Stimulated activated CD8-positive, alpha-beta memory T cell treated with anti-CD3 and anti-CD28 coated beads, Interleukin-12 subunit alpha, Interleukin-12 subunit beta, amount 100 ng/mL, for 1 hour (primary cell): Measurements from ENCODE around the gene KLRK1.
"Not testable (repeated sequence)": the region's sequence is repeated elsewhere in the genome, so short reads cannot be mapped to it uniquely, and the experiment has no call there.

Experiments used
- DNase-seq: peaks from one replicate; pipeline ENCODE4 v3.0.0-alpha.2; 2020; ENCODE audit warnings: low read depth

Gene KLRK1

DNA sequence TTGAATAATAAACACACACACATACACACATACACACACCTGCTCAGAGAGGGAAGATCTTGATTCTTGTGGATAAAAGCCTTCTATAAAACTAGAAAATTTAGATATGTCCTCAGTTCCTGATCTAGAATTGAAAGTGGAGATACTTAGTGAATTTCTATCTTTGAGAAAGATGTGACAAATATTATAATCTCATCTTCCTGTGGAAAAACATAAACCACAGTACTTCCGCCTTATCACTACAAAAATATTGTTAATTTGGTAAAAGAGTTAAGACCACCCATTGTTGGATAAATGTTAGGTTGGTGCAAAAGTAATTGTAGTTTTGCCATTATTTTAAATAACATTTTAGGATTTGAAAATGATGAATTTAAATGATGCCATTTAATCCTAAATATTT is at the start of gene KLRK1:
Gene KLRK1, minus strand, starts transcription at position 138 of the 400 bp plus-strand sequence. CDS start 1,231 bp downstream, outside the sequence.
- no peak for DNase-seq

GRCh38 chr12:10437601-10438000 is 47.8 kb upstream of the KLRK1 start:
- not testable (repeated sequence) for DNase-seq

- not testable (repeated sequence) for DNase-seq
Observed at GRCh38 chr12:10435816-10436215, 46.0 kb upstream of the KLRK1 start, which contains the start of gene KLRC2. Gene KLRC2 (minus strand): TSS chr12:10436010. CDS start chr12:10435986, 24 bp downstream.

- not testable (repeated sequence) for DNase-seq
Observed at GRCh38 chr12:10430623-10431022, 40.8 kb upstream of the KLRK1 start.

- not testable (repeated sequence) for DNase-seq
Observed at GRCh38 chr12:10425938-10426337, 36.1 kb upstream of the KLRK1 start.

GRCh38 chr12:10424260-10424899 is 34.5 kb upstream of the KLRK1 start:
- not testable (repeated sequence) for DNase-seq

DNA sequence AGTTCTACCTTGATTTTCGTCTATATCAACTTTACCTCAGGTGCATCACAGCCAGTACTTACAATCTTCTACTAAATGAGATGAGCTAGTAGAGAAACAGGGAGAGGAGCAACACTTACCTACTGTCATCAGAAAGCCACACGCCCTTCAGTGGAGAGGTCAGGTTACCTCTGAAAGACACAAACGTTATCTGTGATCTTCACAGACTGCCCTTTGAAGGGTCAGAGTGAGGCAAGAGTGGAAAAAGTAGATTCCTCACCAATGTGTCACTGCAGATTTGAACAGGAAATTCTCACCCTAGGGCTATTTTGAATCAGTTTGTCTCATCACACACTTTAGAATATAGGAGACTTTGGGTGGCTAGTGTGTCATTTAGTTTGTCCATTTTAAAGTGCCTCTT is 32.3 kb upstream of the KLRK1 start:
- not testable (repeated sequence) for DNase-seq

GRCh38 chr12:10420334-10420733 is 30.5 kb upstream of the KLRK1 start, which contains the start of gene KLRC3:
Gene KLRC3 (minus strand): TSS chr12:10420595. CDS start chr12:10420550, 45 bp downstream.
- DNase-seq, result not testable (repeated sequence)

- no peak for DNase-seq
Observed at GRCh38 chr12:10409392-10409791, 19.6 kb upstream of the KLRK1 start, which contains the start of gene KLRC4. Gene KLRC4 (minus strand): TSS chr12:10409757. CDS start chr12:10409575, 182 bp downstream.

GRCh38 chr12:10408842-10409241 is 19.0 kb upstream of the KLRK1 start:
- no peak for DNase-seq

DNA sequence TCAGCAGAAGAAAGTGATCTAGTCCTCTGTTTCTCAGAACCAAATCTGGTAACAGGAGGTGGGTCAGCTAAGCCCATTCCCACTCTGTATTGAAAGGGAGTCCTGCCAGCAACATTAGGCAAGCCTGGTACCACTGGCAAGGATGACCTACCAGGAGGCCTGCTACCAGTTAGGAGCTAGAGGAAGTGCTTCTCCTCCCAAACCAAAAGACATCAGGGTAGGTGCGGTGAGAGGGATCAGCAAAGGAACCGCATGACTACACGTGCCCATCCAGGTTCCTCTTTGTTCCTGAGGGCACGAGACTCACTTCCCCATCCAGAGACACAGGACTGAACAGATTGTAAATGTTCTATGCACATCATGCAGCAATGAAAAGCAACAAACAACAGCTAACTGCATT is 16.9 kb upstream of the KLRK1 start:
- DNase-seq, result no peak

- DNase-seq, result no peak
Observed at GRCh38 chr12:10405294-10405693, 15.5 kb upstream of the KLRK1 start.

DNA sequence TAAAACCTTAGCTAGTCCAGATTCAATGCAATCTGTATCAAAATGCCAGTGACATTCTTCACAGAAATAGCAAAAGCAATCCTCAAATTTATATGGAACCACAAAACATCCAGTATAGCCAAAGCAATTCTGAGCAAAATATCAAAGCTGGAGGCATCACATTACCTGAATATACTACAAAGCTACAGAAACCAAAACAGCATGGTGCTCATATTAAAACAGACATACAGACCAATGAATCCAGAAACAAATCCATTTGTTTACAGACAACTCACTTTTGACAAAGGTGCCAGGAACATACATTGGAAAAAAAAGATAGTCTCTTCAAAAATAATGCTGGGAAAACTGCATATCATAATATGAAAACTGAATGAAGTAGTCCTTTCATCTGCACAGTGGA is 15.0 kb upstream of the KLRK1 start:
- DNase-seq, result no peak

GRCh38 chr12:10400829-10401228 is 11.0 kb upstream of the KLRK1 start:
- DNase-seq, result no peak

GRCh38 chr12:10398168-10398567 is 8.3 kb upstream of the KLRK1 start:
- DNase-seq, result no peak

- DNase-seq, result no peak
Observed at GRCh38 chr12:10397296-10397695, 7.5 kb upstream of the KLRK1 start.

- DNase-seq, result not testable (repeated sequence)
Observed at GRCh38 chr12:10396176-10396575, 6.3 kb upstream of the KLRK1 start.

DNA sequence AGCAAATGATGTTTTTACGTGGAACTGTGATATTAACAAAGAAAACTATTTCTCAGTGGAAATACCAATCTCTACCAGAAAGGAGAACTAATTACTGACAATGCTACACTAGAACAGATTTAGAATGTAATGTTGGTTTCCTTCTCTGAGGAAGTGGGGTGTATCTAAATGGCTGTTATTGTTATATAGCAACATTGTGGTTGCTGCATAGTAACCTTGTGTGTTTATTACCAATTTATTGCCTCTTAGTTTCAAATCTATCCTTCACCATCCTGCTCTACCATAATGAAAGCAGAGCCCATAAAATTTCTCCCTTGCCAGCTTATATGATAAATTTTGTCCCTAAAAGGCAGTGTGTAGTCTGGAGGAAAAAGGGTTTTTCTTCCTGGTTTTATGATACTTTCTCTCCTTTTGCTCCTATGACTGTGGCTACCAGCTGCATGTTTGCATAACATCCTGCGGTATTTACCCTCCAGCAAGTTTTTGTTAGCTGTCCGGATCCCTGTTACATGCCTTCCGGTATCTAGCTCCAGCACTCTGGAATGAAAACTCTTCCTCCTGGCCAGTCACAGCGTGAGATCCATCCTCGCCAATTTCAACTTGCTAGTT is 5.7 kb upstream of the KLRK1 start:
- no peak for DNase-seq

GRCh38 chr12:10394531-10395152 is 4.8 kb upstream of the KLRK1 start:
- not testable (repeated sequence) for DNase-seq

DNA sequence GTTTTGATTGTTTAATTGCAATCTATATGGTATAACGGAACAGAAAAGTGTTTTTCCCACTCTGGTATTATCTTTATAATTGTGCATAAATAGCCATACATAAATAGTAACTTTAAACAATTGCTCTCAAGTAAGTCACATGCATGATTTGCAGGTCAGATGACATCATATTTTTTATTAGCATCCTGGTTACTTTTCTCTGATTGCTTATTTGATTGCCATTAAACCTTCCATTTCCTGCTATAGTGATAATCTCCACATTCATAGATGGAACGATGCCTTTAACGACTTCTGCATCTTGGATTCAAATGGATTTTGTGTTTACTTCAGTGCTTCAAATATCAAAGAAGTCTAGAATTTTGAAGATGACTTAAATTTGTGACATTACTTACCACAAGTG is 3.5 kb upstream of the KLRK1 start:
- no peak for DNase-seq

DNA sequence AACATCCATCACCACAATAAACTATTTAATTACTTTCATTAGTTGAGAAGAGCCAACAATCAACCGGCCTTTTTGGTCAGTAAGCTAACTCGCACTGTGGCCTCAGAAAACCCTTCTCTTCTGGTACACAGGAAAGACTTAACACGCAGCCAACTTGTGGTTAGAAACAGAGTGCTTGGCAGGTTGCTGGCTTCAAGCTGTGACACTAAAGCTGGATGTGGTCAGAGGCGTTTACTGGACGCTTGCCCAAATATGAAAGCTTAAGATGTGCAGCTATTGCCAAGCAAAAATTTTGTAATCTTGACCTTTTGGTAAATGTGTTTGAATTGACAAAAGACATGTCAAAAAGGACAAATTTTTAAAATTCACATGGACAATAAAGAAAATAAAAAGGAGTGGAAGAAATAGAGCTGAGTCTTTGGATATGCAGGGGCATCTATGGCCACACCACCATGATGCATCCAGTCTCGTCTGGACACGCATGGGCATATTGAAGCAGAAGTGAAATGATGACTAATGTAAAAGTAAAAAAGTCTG is 2.6 kb upstream of the KLRK1 start:
- DNase-seq, result no peak

DNA sequence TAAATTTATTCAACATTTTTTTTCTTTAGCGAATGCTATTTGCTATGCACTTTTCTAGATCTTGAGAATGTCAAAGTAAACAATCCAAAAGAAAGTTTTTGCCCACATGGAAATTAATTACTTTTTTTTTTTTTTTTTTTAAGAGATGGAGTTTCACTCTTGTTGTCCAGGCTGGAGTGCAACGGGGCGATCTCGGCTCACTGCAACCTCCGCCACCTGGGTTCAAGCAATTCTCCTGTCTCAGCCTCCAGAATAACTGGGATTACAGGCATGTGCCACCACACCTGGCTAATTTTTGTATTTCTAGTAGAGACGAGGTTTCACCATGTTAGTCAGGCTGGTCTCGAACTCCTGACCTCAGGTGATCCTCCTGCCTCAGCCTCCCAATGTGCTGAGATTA is 1.1 kb upstream of the KLRK1 start:
- DNase-seq, result not testable (repeated sequence)
